ENCODE data around the gene ADAMTSL5. TPM values are rescaled to one million over a fixed set of nuclear protein-coding genes. Genes with fewer than 3 reads are reported as not detected.

ADAMTSL5 gene
- total RNA-seq, 1 experiment from 2014 or later, result 20.6 TPM

- in situ Hi-C loops (cut with HindIII; ENCODE audit: low pct_unique_long_range_greater_than_20kb, low sequenced_read_pairs) (no loop called here), intact Hi-C loops (cut with micrococcal nuclease; ENCODE audit: unreplicated experiment) (no loop called here)
- no peaks in the 10 kb centered on the region for H3K4me1 ChIP-seq (ENCODE audit: control insufficient read depth, insufficient read depth, low read length)
- ChIA-PET CTCF (no interaction called here), POLR2A (no interaction called here)
- BruUV-seq (replicated peaks), result no TSS peak
- ATAC-seq, result no peak
- no peaks in the 10 kb centered on the region for H3K36me3 ChIP-seq (ENCODE audit: control insufficient read depth, insufficient read depth, low read length)
- TF ChIP-seq POLR2AphosphoS5 (IDR thresholded peaks at IDR 0.05; ENCODE audit: low read depth, low read length) (no peak), REST (IDR thresholded peaks at IDR 0.05; ENCODE audit: insufficient read depth in 1 of 2, low read depth in 2 of 2, low read length in 1 of 2) (no peak), CTCF (IDR thresholded peaks at IDR 0.05) (no peak), SIN3A (IDR thresholded peaks at IDR 0.05; ENCODE audit: borderline replicate concordance, insufficient read depth, low read depth, low read length) (no peak), TCF7L2 (IDR thresholded peaks at IDR 0.05; ENCODE audit: low read depth, low read length) (no peak)
- no peak for DNase-seq (ENCODE audit: low read depth, low spot score)
- H3K9me3 ChIP-seq (ENCODE audit: control insufficient read depth, insufficient read depth, low read depth, low read length), result no peaks in the 10 kb centered on the region
- H3K27me3 ChIP-seq (ENCODE audit: control insufficient read depth, insufficient read depth, low read length), result no peaks in the 10 kb centered on the region
- H3K27ac ChIP-seq (ENCODE audit: low read length), result no peak overlapping the region
- no peak overlapping the region for H3K4me3 ChIP-seq (ENCODE audit: low read depth in 2 of 2, low read length in 2 of 2)
These were observed 45.1 kb downstream of the ADAMTSL5 start for GRCh38 chr19:1467490-1468273.

- BruUV-seq (replicated peaks), result no TSS peak
- no peaks in the 10 kb centered on the region for H3K9me3 ChIP-seq (ENCODE audit: control insufficient read depth, insufficient read depth, low read depth, low read length)
- POLR2A ChIA-PET, result no interaction called here
- H3K36me3 ChIP-seq (ENCODE audit: control insufficient read depth, insufficient read depth, low read length), result no peaks in the 10 kb centered on the region
- DNase-seq (ENCODE audit: low read depth, low spot score) (no peak), ATAC-seq (no peak)
- in situ Hi-C loops (cut with HindIII; ENCODE audit: low pct_unique_long_range_greater_than_20kb, low sequenced_read_pairs) (no loop called here), intact Hi-C loops (cut with micrococcal nuclease; ENCODE audit: unreplicated experiment) (no loop called here)
- CTCF ChIA-PET, result no interaction called here
- H3K4me3 ChIP-seq (ENCODE audit: low read depth in 2 of 2, low read length in 2 of 2), result no peak overlapping the region
- H3K27me3 ChIP-seq (ENCODE audit: control insufficient read depth, insufficient read depth, low read length), result no peaks in the 10 kb centered on the region
- TF ChIP-seq CTCF (IDR thresholded peaks at IDR 0.05) (no peak), POLR2AphosphoS5 (IDR thresholded peaks at IDR 0.05; ENCODE audit: low read depth, low read length) (no peak), REST (IDR thresholded peaks at IDR 0.05; ENCODE audit: insufficient read depth in 1 of 2, low read depth in 2 of 2, low read length in 1 of 2) (no peak), SIN3A (IDR thresholded peaks at IDR 0.05; ENCODE audit: borderline replicate concordance, insufficient read depth, low read depth, low read length) (no peak), TCF7L2 (IDR thresholded peaks at IDR 0.05; ENCODE audit: low read depth, low read length) (no peak)
- no peak overlapping the region for H3K27ac ChIP-seq (ENCODE audit: low read length)
- H3K4me1 ChIP-seq (ENCODE audit: control insufficient read depth, insufficient read depth, low read length), result no peaks in the 10 kb centered on the region
These were observed 45.7 kb downstream of the ADAMTSL5 start for GRCh38 chr19:1467215-1467489.

Data from Panc1 (cell line).